Retinal pigment epithelial cell (primary cell): ENCODE measurements around the gene DOCK10.

Source experiments
- DNase-seq: peaks from one replicate; pipeline ENCODE4 v3.0.0-alpha.2; 2010; ENCODE audit warnings: low read depth
- H3K4me3 ChIP-seq: 2 replicates; pipeline ENCODE4 v1.5.1; 2011; ENCODE audit warnings: mild to moderate bottlenecking, low read length, control low read depth, moderate library complexity
- CTCF ChIP-seq: conservative IDR thresholded peaks from 2 replicates; pipeline ENCODE4 v1.5.1; 2011; ENCODE audit warnings: low read depth, low read length, control low read depth, inconsistent platforms

Gene DOCK10

GRCh38 chr2:225033440-225034318, 8.6 kb downstream of the DOCK10 start:
- TF ChIP-seq CTCF, result no peak
- H3K4me3 ChIP-seq, result no peak overlapping the region

GRCh38 chr2:225032246-225032645, 10.0 kb downstream of the DOCK10 start:
- H3K4me3 ChIP-seq, result no peak overlapping the region
- no peak for TF ChIP-seq CTCF
- no peak for DNase-seq

More at GRCh38 chr2:225033440-225034318, 8.6 kb downstream of the DOCK10 start:
- DNase-seq, result no peak

- H3K4me3 ChIP-seq, result no peak overlapping the region
- no peak for DNase-seq
- no peak for TF ChIP-seq CTCF
These were observed 10.7 kb downstream of the DOCK10 start for GRCh38 chr2:225031599-225031998.

GRCh38 chr2:225030893-225031292, 11.4 kb downstream of the DOCK10 start:
- TF ChIP-seq CTCF, result no peak
- no peak overlapping the region for H3K4me3 ChIP-seq
- DNase-seq, result no peak

- DNase-seq, result no peak
- no peak overlapping the region for H3K4me3 ChIP-seq
- no peak for TF ChIP-seq CTCF
These were observed 12.1 kb downstream of the DOCK10 start for GRCh38 chr2:225030203-225030602.

GRCh38 chr2:225028572-225028971, 13.7 kb downstream of the DOCK10 start:
- no peak for DNase-seq
- TF ChIP-seq CTCF, result no peak
- H3K4me3 ChIP-seq, result no peak overlapping the region

GRCh38 chr2:225027061-225027762, 15.1 kb downstream of the DOCK10 start:
- DNase-seq, result no peak

More at GRCh38 chr2:225027061-225027762, 15.1 kb downstream of the DOCK10 start:
- no peak for TF ChIP-seq CTCF
- H3K4me3 ChIP-seq, result no peak overlapping the region
